HTR-8/SVneo (cell line): ENCODE measurements around the gene PDE6H.

Experiments
- DNase-seq: peaks from one replicate; pipeline ENCODE4 v3.0.0; 2011; ENCODE audit warnings: low spot score, mixed read lengths; ENCODE audit not compliant: insufficient read length
- FAIRE-seq: peaks from 2 replicates; lab custom pipeline; 2011; peaks lifted over from hg19 to GRCh38; lab: Jason Lieb, UNC

The PDE6H gene

GRCh38 chr12:14972816-14973215 is at the start of gene PDE6H:
TSS of gene PDE6H (plus strand) at chr12:14973042. CDS start at chr12:14978013, 4,971 bp downstream.
- DNase-seq: no peak
- no peak for FAIRE-seq

GRCh38 chr12:14923944-14924343 is 48.9 kb upstream of the PDE6H start:
- FAIRE-seq (no peak), DNase-seq (no peak)

- FAIRE-seq (no peak), DNase-seq (no peak)
These were observed 48.3 kb upstream of the PDE6H start for GRCh38 chr12:14924541-14924940.

DNA sequence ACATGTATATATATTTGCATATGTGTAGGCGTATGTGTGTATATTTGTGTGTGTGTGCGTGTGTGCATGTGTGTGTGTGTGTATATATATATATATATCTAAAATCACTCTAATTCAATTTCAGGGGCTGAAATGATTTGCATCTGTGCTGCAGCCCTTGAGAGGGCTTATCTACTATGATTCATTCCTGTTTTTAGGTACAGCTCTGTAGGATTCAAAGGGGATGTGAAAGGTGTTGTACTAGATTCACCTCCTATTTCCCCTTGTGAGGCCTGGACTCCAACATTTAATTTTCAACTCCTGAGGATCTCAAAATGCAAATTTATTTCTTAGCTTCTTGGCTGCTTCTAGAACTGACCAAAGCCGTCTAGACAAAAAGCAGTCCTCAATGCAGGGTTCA is 45.6 kb upstream of the PDE6H start:
- FAIRE-seq: no peak
- no peak for DNase-seq

DNA sequence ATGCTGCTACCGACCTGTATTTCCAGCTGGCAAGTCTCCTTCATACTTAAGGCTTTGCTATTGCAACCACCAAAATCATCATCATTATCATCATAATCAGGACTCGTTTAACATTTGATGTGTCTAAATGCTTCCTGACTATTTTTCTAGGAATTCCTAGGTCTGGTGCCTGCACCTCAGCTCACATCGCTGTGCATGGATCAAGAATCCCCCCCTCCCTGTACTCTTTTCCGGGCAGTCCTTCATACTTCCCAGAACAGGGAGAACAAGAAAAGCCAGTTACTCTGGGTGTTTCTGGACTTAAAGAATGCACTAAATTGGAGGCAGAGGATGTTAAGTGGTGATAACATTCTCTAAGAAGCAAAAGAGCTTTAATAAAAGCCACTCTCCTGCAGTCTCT is 43.9 kb upstream of the PDE6H start:
- no peak for FAIRE-seq
- DNase-seq: no peak

DNA sequence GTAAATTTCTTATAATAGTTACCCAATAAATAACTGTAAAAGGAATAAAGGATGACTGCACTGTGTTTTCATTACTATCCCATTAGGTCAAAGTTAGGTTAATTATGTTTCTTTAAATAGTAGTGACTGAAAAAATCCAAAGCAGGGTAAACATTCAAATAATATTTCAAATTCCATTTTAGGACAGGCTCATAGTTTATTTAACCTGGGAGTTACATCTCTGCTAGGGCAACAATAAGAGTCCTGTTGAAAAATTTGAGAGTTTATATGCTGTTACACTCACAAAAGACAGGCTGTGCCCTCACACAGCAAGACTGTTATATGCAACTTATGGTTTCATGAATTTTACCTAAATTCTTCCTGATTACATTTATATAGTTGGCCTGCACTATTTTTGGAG is 42.5 kb upstream of the PDE6H start:
- no peak for DNase-seq

DNA sequence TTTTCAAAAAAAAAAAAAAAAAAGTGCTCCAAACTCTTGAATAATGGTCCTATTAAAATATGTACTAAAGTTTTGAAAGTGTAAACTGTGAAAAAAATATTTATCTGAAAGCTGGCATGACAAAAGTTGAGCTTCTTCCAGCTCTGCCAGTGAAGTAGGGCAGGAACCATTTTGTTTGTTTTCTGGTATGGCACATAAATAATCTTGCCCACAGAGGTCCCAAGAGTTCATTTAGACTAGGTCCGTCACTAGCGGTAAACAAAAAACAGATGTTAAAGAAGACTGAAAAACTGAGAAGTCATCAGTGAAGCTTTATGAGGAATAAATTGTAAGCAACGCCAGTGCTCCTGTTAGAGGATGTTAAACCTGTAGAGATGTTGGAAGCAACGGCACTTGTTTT is 41.5 kb upstream of the PDE6H start:
- no peak for DNase-seq
- no peak for FAIRE-seq

More for the DNA sequence above, 42.5 kb upstream of the PDE6H start:
- no peak for FAIRE-seq

- no peak for DNase-seq
- FAIRE-seq: no peak
These were observed 40.9 kb upstream of the PDE6H start for GRCh38 chr12:14931791-14932560.

GRCh38 chr12:14934511-14934910 is 38.3 kb upstream of the PDE6H start:
- FAIRE-seq: no peak
- DNase-seq: no peak

DNA sequence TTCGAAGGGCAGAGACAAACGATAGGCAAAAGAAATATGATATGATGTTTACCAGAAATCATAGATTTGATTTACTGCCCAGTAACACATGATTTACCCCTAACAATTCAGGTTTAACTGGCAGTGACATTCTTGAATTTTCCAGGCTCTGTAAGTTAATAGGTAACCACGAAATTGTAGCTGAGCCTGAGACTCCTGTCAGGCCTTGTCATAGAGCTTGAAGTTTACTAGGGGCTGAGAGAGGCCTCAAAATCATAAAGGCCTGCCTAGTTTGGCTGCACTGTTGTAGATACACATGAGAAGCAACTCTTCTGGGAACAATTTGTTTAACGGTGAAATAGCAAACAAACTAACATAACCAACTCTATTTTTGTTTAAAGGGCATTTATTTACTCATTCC is 37.8 kb upstream of the PDE6H start:
- FAIRE-seq: no peak
- DNase-seq: no peak

DNA sequence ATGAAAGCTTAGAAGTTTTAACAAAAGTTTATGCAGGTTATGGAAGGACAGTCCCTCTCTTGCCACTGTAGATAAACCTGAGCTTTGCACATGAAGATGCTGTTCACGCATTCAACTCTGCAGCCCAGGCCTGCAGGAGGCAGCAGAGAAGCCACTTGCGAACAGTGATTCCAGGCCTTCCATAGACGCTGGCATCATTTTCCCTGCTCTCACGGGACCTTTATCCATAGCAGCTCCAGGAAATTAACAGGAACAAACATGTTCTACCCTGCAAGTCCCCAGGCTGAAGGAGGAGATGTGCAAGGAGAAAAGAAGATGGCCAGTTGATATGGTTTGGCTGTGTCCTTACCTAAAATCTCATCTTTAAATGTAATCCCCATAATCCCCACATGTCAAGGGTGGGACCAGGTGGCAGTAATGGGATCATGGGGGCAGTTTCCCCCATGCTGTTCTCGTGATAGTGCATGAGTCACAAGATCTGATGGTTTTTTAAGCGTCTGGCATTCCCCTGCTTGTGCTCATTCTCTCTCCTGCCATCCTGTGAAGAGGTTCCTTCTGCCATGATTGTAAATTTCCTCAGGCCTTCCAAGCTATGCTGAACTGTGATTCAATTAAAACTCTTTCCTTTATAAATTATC is 36.5 kb upstream of the PDE6H start:
- FAIRE-seq: no peak
- no peak for DNase-seq

DNA sequence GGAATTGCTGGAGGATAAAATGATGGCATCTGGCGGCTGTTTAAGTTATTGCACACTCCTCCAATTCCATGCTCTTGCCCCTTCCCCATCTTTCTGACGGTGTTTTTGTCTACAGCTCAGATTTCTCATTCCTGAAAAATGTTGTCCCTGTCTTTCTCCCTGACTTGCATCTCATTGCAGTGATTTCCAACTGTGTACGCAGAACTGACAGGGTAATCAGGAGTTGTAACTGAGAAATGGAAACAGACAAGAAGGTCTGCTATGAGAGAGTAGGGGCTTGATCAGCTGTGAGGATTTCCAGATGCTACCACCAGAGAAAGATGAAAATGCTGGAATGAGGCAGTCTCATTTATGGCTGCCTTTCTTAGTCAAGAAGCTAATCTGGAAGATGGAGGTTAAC is 35.8 kb upstream of the PDE6H start:
- DNase-seq (no peak), FAIRE-seq (no peak)

DNA sequence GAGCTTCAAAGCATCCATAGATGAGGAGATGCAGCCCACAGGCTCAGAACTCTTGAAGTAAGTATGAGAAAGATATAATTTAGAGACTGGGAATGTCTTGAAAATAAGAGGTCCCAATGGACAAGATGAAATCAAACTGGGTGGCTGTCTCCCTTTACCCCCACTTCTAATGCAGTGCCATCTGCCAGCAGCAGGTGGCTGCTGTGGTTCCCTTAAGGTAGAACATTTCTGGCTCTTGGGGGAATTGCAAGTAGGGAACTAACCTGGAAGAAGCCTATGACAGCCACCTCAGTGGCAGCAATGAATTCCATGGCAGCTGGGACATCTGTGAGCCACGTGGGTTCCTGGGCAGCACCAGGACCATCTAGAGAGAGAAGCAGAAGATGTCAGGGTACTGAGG is 35.2 kb upstream of the PDE6H start:
- no peak for FAIRE-seq
- DNase-seq: no peak

- no peak for DNase-seq
- no peak for FAIRE-seq
These were observed 34.5 kb upstream of the PDE6H start, which contains the start of gene ERP27 for GRCh38 chr12:14938301-14938700. TSS of gene ERP27 (minus strand) at chr12:14938537. CDS start at chr12:14938508, 29 bp downstream.

DNA sequence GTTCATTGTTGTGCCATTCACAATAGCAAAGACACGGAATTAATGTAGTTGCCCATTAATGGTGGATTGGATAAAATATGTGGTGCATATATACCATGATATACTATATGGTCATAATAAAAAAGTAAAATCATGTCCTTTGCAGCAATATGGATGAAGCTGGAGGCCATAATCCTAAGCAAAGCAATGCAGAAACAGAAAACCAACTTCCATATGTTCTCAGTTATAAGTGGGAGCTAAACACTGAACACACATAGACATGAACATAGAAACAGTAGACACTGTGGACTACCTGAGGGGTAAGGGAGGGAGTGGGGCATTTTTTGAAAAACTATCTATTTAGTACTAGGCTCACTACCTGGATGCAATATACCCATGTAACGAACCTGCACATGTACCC is 31.5 kb upstream of the PDE6H start:
- DNase-seq: no peak

DNA sequence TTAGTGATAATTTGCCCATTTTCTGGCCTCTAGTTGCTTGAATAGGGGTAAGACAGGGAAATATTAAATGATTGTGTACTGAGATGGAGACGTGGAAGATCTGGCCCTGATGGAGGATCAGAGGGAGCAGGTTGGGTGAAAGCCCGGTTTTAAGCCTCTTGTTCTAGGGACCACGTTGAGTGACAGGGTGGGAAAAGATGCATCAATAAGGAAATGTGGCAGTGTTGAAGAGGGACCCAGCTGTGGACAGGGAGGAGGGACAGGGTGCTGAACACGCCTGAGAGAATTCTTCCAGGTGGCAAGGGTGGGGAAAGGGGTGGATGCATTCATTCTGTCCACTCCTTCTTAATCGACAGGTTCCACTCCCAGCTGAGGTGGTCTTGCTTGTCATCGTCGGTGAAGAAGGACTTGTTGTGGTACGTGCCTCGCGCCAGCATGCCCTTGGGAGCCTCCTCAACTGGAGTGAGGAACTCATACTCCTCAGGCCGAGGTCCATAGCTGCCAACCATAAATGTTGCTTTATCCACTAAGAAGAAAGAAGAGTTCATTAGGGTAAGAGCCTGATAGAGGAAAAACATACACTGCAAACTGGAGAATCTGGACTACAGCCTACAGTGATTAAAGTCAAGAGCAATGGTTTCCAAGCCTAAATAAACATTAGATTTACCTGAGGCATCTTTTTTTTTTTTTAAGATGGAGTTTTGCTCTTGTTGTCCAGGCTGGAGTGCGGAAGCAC is 30.5 kb upstream of the PDE6H start:
- FAIRE-seq: no peak
- no peak for DNase-seq

More for the DNA sequence above, 31.5 kb upstream of the PDE6H start:
- no peak for FAIRE-seq

- DNase-seq: no peak
- no peak for FAIRE-seq
These were observed 26.7 kb upstream of the PDE6H start for GRCh38 chr12:14946162-14946561.

GRCh38 chr12:14946861-14947260 is 26.0 kb upstream of the PDE6H start:
- DNase-seq (no peak), FAIRE-seq (no peak)

DNA sequence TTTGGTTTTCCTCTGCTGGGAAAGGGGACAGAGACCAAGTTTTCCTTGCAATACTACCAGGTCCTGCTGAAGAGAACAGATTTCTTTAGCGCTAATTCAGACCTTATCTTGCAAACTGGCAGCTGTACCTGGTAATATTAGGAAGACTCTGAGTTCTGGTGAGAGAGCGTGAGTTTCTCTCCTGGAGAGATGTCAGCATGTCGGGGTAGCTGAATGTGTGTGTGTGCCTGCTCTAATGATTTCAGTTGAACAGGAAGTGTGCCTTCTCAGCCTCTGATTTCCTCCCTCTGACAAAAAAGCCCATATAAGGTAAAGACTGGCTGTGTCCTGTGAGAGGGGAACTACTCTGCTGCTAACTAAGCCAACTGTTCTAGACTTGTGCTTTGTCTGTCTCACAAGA is 24.2 kb upstream of the PDE6H start:
- DNase-seq: no peak
- no peak for FAIRE-seq

DNA sequence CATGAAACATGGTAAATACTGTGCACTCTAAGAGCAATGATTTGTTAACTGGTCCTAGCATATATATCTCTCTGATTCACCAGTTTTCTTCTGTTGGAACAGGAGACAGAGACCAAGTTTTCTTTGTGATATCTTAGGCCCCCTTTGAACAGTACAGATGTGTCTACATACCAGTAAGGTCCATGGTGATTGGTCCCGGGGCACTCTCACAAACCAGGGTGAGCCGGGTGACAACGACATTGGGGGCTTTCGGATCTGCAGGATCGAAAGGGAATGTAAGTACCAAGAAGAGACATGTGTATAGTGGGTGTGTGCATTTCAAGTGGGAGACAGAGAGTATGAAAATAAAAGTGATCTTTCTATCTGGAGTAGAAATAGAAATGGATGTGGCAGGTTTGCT is 23.2 kb upstream of the PDE6H start:
- no peak for DNase-seq
- FAIRE-seq: no peak

DNA sequence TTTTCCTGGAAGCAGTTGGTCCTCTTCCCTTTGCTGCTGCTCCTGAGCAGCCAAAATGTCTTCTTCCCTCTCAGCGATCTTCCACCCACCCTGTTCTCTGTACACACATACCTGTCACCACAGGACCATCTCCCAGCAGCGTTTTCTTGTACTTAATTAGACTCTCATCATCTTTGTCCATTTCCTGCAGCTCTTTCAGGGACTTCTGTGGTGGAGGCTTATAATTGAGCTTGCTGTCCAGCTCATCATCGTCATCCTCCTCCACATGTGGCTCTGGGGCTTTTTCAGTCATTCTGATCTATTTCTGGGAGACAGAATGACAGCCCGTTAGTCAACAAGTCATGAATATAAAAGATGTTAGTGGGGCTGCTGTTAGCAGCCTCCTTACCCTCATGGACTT is 22.4 kb upstream of the PDE6H start:
- FAIRE-seq (no peak), DNase-seq (no peak)
